Right lobe of liver (tissue), 6 donors: ENCODE measurements around the gene DDC. TPM values are rescaled to one million over a fixed set of nuclear protein-coding genes. Genes with fewer than 3 reads are reported as not detected.

Experiments used
- ATAC-seq, 4 donors: fragments of 200-7000 bp; cut with Tn5 transposase; one replicate each; pipeline ENCODE4 v1.9.1; 2020; ENCODE audit warnings: mild to moderate bottlenecking in 4 of 4, moderate library complexity in 4 of 4
- DNase-seq, 3 donors: peaks; one replicate each; pipeline ENCODE4 v3.0.0-alpha.2; 2020
- H3K27ac ChIP-seq, 3 donors: fragments of 200-600 bp; one replicate each; pipeline ENCODE4 v1.8.0; 2022
- H3K27me3 ChIP-seq, 2 donors: fragments of 200-600 bp; one replicate each; pipeline ENCODE4 v1.8.0; 2022
- H3K36me3 ChIP-seq, 4 donors: fragments of 200-600 bp; sonication (generic) in 1 of 4; one replicate each; pipeline versions ENCODE4 v1.5.1 to v1.8.0; 2017 to 2022; ENCODE audit warnings: control low read depth in 1 of 4
- H3K4me1 ChIP-seq, 4 donors: fragments of 200-600 bp; sonication (generic) in 1 of 4; one replicate each; pipeline versions ENCODE4 v1.5.1 to v1.8.0; 2017 to 2022; ENCODE audit warnings: control low read depth in 1 of 4
- H3K4me3 ChIP-seq, 3 donors: fragments of 200-600 bp; one replicate each; pipeline ENCODE4 v1.8.0; 2022
- H3K9me3 ChIP-seq, 4 donors: fragments of 200-600 bp; sonication (generic) in 1 of 4; one replicate each; pipeline versions ENCODE4 v1.5.1 to v1.8.0; 2017 to 2022; ENCODE audit warnings: control low read depth in 1 of 4
- CTCF ChIP-seq, 4 donors: fragments of 200-600 bp in 3 of 4; fragments of 450-650 bp in 1 of 4; IDR thresholded peaks; one replicate each; pipeline versions ENCODE4 v1.5.1 to v1.8.0; 2016 to 2022; ENCODE audit warnings: antibody characterized with exemption in 4 of 4, mild to moderate bottlenecking in 2 of 4
- POLR2A ChIP-seq: fragments of 450-650 bp; IDR thresholded peaks from one replicate; pipeline ENCODE4 v1.6.1; 2017; ENCODE audit warnings: antibody characterized with exemption, mild to moderate bottlenecking
- WGBS: methylation state at CpG from one replicate; pipeline ENCODE4 v1.1.6; 2018; ENCODE audit warnings: low coverage, low lambda C conversion rate; ENCODE audit not compliant: insufficient coverage; ENCODE audit errors: missing lambda C conversion rate; 5-methylcytosine and 5-hydroxymethylcytosine counted together
- intact Hi-C, 2 donors: fragments of 100-400 bp; cut with DNase I; formaldehyde crosslinking; loops; one replicate each; pipeline versions ENCODE4 v1.11.2 to v1.14.1; 2022
- total RNA-seq, 6 experiments: library from RNA; depleted of rRNA in 2 of 6; stranded (reverse); fragments of >200 nt in 2 of 6; fragmentation: NEBNext Ultra II Directional in 3 of 6; extraction: Animal tissue kit (Norgen Biotek cat#: 25700) in 3 of 6; gene quantifications; one replicate each; pipeline versions ENCODE4 v1.1.0 to v1.2.4, GENCODE V29; 2016 to 2023
- donor health status: DM: no; HTN: yes; CAD: no.
- donor health status: DM: no; HTN: no; CAD: no.
- donor health status: DM: no; HTN: no; CAD: no.
- donor health status: DM: no; HTN: yes; CAD: no.
- donor health status: DM: no; HTN: yes; CAD: no.

The DDC gene
- total RNA-seq, 6 experiments from 2014 or later: 37.9 to 75.7 (median 45.2) TPM

- no peak for DNase-seq
- Histone ChIP-seq H3K27me3 (no peaks in the 10 kb centered on the region), H3K27ac (no peak overlapping the region), H3K4me1 (peaks cover 0 to 6% (median 0%) of the 10 kb centered on the region in 4 donors), H3K36me3 (peaks cover 0 to 40% (median 14%) of the 10 kb centered on the region in 4 donors), H3K9me3 (no peaks in the 10 kb centered on the region), H3K4me3 (no peak overlapping the region)
- intact Hi-C loops: no loop called here
- WGBS: 80% methylated on average over 5 of the region's 12 CpGs
- ATAC-seq: no peak
- TF ChIP-seq CTCF (IDR thresholded peaks at IDR 0.05) (no peak), POLR2A (no peak)
These were observed 34.2 kb upstream of the DDC start for GRCh38 chr7:50599385-50599784.

- H3K36me3 ChIP-seq: peaks cover 0 to 40% (median 16%) of the 10 kb centered on the region in 4 donors
- no peaks in the 10 kb centered on the region for H3K27me3 ChIP-seq
- no peak for ATAC-seq
- peaks cover 0 to 6% (median 0%) of the 10 kb centered on the region in 4 donors for H3K4me1 ChIP-seq
- no peaks in the 10 kb centered on the region for H3K9me3 ChIP-seq
- TF ChIP-seq CTCF (IDR thresholded peaks at IDR 0.05) (no peak), POLR2A (no peak)
- H3K27ac ChIP-seq: no peak overlapping the region
- WGBS: 71% methylated on average over 9 of the region's 18 CpGs
- intact Hi-C loops: no loop called here
- H3K4me3 ChIP-seq: no peak overlapping the region
- no peak for DNase-seq
These were observed 33.5 kb upstream of the DDC start for GRCh38 chr7:50598460-50599343.

- intact Hi-C loops: no loop called here
- Histone ChIP-seq H3K27me3 (no peaks in the 10 kb centered on the region), H3K4me1 (peaks cover 0 to 6% (median 0%) of the 10 kb centered on the region in 4 donors), H3K9me3 (no peaks in the 10 kb centered on the region), H3K36me3 (peaks cover 0 to 46% (median 20%) of the 10 kb centered on the region in 4 donors), H3K27ac (no peak overlapping the region), H3K4me3 (no peak overlapping the region)
- 67% methylated on average over 4 of the region's 4 CpGs for WGBS
- TF ChIP-seq CTCF (IDR thresholded peaks at IDR 0.05) (no peak), POLR2A (no peak)
- DNase-seq (no peak), ATAC-seq (no peak)
These were observed 31.3 kb upstream of the DDC start for GRCh38 chr7:50596484-50596883.

GRCh38 chr7:50595491-50596102 lies 30.4 kb upstream of the DDC start:
- no peaks in the 10 kb centered on the region for H3K9me3 ChIP-seq
- H3K27me3 ChIP-seq: no peaks in the 10 kb centered on the region
- intact Hi-C loops: no loop called here
- ATAC-seq (peak; percentile 81 to 93 (median 86)), DNase-seq (no peak)
- no peak overlapping the region for H3K27ac ChIP-seq
- no peak overlapping the region for H3K4me3 ChIP-seq
- 55% methylated on average over 5 of the region's 5 CpGs for WGBS
- H3K36me3 ChIP-seq: peaks cover 0 to 46% (median 20%) of the 10 kb centered on the region in 4 donors
- peak; percentile 30 to 69 (median 40) for TF ChIP-seq CTCF (IDR thresholded peaks at IDR 0.05)
- TF ChIP-seq POLR2A: no peak
- H3K4me1 ChIP-seq: no peaks in the 10 kb centered on the region
